Jurkat, Clone E6-1 (cell line): ENCODE data around the gene SCRT2.

Experiments used
- DNase-seq: peaks from one replicate; pipeline ENCODE4 v3.0.0-alpha.2; 2011; ENCODE audit warnings: low read depth, low spot score
- H3K4me3 ChIP-seq: 2 replicates; pipeline ENCODE4 v1.5.1; 2011; ENCODE audit warnings: mild to moderate bottlenecking, low read length, control low read depth, moderate library complexity

The SCRT2 gene

DNA sequence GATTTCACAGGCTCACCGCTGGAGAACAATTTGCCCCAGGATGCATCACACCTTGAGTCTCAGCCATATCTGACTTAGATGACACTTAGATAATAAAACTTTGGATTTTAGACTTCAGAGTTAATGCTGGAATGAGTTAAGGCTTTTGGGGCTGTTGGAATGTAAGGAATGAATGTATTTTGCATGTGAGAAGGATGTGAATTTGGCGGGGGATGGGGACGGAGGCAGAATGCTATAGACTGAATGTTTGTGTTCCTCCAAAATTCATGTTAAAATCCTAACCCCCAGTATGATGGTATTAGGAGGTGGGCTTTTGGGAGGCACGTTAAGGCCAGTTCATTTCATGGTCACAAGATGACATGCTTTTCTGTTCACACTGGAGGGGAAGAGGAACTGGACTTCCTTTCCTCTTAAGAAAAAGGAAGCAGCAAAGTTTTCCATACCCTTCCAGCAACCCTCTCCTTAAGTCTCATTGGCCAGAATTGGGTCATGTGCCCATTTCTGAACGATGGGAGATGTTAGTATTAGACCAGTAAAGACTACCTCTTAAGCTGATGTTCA is 16.8 kb downstream of the SCRT2 start:
- H3K4me3 ChIP-seq: no peak overlapping the region
- no peak for DNase-seq

- no peak for DNase-seq
- no peak overlapping the region for H3K4me3 ChIP-seq
These were observed 17.4 kb downstream of the SCRT2 start for GRCh38 chr20:658202-658601.

DNA sequence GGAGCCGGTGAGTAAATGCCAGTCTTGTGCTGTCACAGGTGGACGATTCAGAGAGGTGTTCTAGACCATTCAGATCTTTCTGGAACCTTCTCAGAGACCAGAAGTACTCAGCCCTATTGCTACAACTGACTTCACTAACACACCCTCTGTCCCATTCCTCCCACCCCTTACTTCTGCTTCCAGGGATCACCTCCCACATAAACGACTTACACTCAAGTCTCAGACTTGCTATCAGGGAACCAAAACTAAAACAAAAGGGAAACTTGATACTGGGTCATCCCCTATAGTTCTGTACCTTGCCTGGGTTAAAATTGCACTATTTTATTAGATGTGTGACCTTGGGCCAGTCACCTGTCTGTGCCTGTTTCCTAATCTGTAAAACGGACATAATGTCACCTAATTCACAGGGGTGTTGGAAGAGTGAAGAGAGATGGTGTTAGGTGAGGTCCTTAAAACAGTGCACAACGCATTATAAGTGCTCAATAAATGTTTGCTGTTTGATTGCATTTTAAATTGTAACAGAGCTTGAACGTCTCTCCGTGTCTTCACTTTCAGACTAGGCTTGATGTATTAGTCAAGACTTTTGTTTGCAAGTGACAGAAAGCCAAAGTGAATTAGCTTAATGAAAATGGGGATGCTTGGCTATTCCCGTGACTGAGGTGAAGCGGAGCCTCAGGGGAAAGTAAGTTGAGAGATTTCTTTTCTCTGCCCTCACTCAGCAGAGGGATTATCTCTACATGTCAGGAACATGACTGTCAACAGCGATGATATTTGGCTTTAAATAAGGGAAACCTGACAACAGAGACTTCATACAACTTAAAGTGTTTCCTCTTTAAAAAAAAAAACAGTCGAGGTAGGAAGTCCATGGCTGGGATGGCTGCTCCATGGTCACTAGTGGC is 19.6 kb downstream of the SCRT2 start:
- H3K4me3 ChIP-seq: no peak overlapping the region
- no peak for DNase-seq

- H3K4me3 ChIP-seq: no peak overlapping the region
- no peak for DNase-seq
These were observed 21.2 kb downstream of the SCRT2 start for GRCh38 chr20:654417-654750.

DNA sequence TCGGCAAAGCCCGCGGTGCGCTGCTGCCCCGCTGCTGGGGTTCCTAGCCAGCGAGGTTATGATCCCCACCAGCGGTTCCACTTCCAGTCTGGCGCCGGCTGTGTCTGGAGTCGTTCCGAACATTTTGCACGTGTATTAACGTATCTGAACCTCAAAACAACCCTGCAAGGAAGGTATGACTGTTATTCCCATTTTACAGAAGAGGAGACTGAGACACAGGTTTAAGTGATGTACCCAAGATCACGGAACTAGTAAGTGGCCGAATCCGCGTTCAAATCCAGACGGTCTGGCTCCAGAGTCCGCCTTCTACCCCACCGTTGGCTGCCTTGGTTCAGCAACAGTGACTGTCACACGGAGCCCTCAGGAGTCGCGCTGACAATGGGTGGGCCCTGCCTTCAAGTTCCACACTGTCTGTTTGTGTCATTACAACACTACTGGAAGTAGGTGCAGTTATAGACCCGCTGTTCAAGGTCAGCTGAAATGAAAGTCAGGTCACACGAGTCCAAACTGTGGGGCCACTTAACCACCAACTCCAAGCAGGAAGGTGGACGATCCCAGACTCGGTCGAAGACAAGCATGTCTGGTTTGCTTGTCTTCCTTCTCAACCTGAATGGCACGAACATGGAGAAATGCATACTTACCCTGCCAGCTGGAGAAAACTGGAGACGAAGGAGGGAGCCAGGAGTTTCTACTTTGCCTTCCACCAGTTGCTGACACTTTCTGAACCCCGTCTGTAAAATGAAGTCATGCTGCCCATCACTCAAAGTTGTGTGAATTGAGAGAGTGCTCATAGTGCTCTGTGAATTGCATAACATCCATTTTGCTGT is 21.8 kb downstream of the SCRT2 start:
- peak overlapping the region; percentile 55 for H3K4me3 ChIP-seq
- no peak for DNase-seq

- peak; percentile 37 for DNase-seq
- peak within 1 kb of the TSS; percentile 55 for H3K4me3 ChIP-seq
These were observed 22.5 kb downstream of the SCRT2 start, which contains the start of gene SRXN1 for GRCh38 chr20:653110-653589. Gene SRXN1, minus strand, starts transcription at chr20:653200. Its CDS starts 15 bp downstream, at chr20:653185.

- DNase-seq: no peak
- H3K4me3 ChIP-seq: peak overlapping the region; percentile 55
These were observed 22.9 kb downstream of the SCRT2 start for GRCh38 chr20:652615-653109.

DNA sequence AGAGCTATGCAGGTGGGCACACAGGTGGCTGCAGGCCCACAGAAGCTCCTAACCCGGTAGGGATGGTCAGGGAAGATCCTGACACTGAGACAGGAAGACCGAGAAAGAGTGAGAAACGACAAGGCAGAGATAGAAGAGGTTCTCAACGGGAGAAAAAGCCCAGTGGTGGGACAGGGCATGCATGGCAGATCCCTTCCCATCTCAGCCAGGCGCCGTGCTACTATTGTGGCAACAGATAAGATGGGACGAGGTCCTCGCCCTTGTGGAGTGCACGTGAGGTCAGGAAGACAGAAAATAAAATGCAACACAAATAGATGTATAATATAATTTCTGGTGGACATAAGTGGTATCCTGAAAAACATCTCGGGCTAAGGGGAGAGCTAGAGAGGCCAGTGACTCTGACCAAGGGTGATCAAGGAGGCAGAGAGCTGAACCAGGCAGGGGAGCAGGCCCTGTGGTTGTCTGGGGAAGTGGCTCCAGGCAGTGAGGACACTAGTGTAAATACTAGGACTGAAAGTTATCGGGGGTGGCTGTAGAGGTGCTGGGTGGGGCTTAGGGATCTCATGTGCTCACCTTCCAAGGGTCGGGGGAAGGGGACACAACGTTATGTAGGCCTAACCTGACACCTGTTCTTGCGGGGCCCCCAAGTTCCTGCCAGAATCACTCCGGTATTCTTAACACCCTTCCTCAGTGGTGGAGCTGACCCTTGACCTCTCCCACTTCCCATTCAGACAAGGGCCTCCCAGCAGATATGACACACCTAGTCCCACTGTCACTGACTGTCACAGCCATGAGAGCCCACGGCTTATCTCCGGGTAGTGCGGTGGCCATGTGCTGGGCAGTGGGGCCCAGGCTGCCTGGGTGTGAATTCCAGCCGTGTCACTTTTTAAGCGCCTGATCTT is 23.6 kb downstream of the SCRT2 start:
- H3K4me3 ChIP-seq: peak overlapping the region; percentile 55
- DNase-seq: no peak

GRCh38 chr20:650954-651353 is 24.6 kb downstream of the SCRT2 start:
- no peak overlapping the region for H3K4me3 ChIP-seq
- no peak for DNase-seq

GRCh38 chr20:650281-650680 is 25.3 kb downstream of the SCRT2 start:
- no peak for DNase-seq
- no peak overlapping the region for H3K4me3 ChIP-seq

GRCh38 chr20:647479-648019 is 28.1 kb downstream of the SCRT2 start:
- H3K4me3 ChIP-seq: no peak overlapping the region
- DNase-seq: no peak

DNA sequence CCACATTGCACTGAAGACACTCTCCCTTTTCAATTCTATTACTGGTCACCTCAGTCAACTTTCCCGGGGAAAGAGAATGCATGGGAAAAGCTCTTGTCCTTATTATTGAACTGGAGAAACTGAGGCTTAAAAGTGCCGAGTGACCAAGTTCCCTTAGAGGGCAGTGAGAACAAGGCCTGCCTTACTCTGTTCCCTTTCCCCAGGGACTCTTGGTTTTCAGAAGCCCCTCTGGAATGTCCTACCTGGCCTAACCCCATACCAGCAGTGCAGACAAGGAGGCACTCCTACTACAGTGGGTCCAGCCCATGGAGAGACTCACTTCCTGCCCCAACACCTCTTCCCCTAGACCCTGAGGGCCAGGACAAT is 28.8 kb downstream of the SCRT2 start:
- DNase-seq: no peak
- H3K4me3 ChIP-seq: no peak overlapping the region

GRCh38 chr20:646107-646867 is 29.3 kb downstream of the SCRT2 start:
- DNase-seq: no peak
- no peak overlapping the region for H3K4me3 ChIP-seq

GRCh38 chr20:645318-646106 is 30.1 kb downstream of the SCRT2 start:
- peak; percentile 56 for DNase-seq

DNA sequence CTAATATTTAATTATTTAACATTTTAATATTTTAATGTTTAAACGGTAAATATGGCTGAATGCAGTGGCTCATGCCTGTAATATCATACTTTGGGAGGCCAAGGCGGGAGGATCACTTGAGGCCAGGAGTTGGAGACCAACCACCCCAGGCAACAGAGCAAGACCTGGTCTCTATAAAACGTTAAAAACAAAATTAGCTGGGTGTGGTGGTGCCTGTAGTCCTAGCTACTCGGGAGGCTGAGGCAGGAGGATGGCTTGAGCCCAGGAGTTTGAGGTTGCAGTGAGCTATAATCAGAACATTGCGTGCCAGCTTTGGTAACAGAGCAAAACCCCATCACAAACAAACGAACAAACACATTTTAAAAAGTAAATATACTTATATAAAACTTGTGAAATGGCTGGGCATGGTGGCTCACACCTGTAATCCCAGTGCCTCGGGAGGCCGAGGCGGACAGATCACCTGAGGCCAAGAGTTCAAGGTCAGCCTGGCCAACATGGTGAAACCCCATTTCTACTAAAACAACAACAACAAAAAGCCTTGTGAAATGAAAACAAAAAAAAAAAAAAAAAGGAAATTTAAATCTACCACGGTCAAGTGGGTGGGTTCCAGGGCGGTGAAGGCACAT is 30.8 kb downstream of the SCRT2 start:
- DNase-seq: no peak

More at GRCh38 chr20:645318-646106, 30.1 kb downstream of the SCRT2 start:
- no peak overlapping the region for H3K4me3 ChIP-seq

DNA sequence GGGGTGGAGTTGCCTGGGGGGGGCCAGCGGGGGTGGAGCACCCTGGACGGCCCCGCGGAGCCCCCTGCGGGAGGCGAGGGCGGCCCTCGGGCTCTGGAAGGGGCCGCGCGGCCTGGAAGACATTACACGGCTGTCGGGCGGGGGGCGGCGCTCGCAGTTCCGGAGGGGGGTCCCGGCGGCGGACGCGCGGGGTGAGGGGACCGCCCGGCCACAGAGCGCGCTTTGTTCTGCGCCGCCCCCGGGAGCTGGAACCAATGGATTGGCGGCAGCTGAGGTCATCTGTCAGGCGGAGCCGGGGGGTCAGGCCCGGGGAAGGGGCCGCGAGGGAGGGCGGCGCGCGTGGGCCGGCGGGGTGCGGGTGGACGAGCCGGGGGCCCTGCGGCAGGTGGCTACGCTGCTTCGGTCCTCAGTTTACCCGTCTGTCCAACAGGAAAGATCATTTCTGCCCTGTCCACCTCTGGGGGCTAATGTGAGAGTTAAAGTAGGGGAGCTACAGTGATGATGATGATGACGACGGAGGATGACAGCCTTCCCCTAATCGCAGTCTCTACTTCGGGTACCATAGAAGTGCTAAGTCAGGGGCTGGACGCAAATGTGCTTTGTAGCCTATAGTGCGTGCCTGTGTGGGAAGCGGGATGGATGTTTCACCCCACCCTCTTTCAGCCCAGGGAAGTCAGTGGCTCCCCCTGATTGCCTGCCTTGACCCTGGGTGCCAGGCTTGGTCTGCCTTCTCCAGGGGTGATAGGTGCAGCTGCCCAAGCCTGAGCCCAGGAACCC is 33.0 kb downstream of the SCRT2 start:
- DNase-seq: no peak
- H3K4me3 ChIP-seq: no peak overlapping the region

More for the DNA sequence above, 30.8 kb downstream of the SCRT2 start:
- no peak overlapping the region for H3K4me3 ChIP-seq
